H9 (cell line): ENCODE measurements around the gene FUS. TPM values are rescaled to one million over a fixed set of nuclear protein-coding genes. Genes with fewer than 3 reads are reported as not detected.

ENCODE experiments used
- DNase-seq: peaks from one replicate; pipeline ENCODE4 v3.0.0-alpha.2; 2017
- H2AFZ ChIP-seq: one replicate; pipeline ENCODE4 v1.6.1; 2013; ENCODE audit warnings: mild to moderate bottlenecking, low read length, control low read depth, moderate library complexity
- H2AK5ac ChIP-seq: 2 replicates; pipeline ENCODE4 v1.6.1; 2013; ENCODE audit warnings: low read length, control low read depth, mixed read lengths; ENCODE audit not compliant: insufficient read length
- H2BK120ac ChIP-seq: one replicate; pipeline ENCODE4 v1.6.1; 2013; ENCODE audit warnings: low read depth, mild to moderate bottlenecking, low read length, control low read depth, inconsistent platforms; ENCODE audit not compliant: poor library complexity, severe bottlenecking
- H2BK12ac ChIP-seq: 2 replicates; pipeline ENCODE4 v1.6.1; 2013; ENCODE audit warnings: low read length, control low read depth, mixed read lengths, low read depth; ENCODE audit not compliant: insufficient read length
- H2BK15ac ChIP-seq: 2 replicates; pipeline ENCODE4 v1.6.1; 2013; ENCODE audit warnings: low read depth, low read length, control low read depth
- H2BK20ac ChIP-seq: one replicate; pipeline ENCODE4 v1.6.1; 2013; ENCODE audit warnings: low read depth, mild to moderate bottlenecking, low read length, control low read depth, inconsistent platforms; ENCODE audit not compliant: poor library complexity, severe bottlenecking
- H2BK5ac ChIP-seq: 2 replicates; pipeline ENCODE4 v1.6.1; 2013; ENCODE audit warnings: low read length, control low read depth, mixed read lengths; ENCODE audit not compliant: insufficient read length
- H3K14ac ChIP-seq: 2 replicates; pipeline ENCODE4 v1.6.1; 2013; ENCODE audit warnings: low read length, control low read depth; ENCODE audit not compliant: insufficient read depth
- H3K18ac ChIP-seq: 2 replicates; pipeline ENCODE4 v1.6.1; 2013; ENCODE audit warnings: low read depth, mild to moderate bottlenecking, mixed read lengths, low read length, control low read depth; ENCODE audit not compliant: insufficient read length
- H3K23ac ChIP-seq: 2 replicates; pipeline ENCODE4 v1.6.1; 2013; ENCODE audit warnings: low read length, control low read depth, mixed read lengths, low read depth; ENCODE audit not compliant: insufficient read length
- H3K23me2 ChIP-seq: 2 replicates; pipeline ENCODE4 v1.6.1; 2013; ENCODE audit warnings: low read depth, mild to moderate bottlenecking, mixed read lengths, low read length, control low read depth; ENCODE audit not compliant: insufficient read length, poor library complexity, severe bottlenecking
- H3K27ac ChIP-seq: 2 replicates; pipeline ENCODE4 v1.5.1; 2013; ENCODE audit warnings: low read length, control low read depth, mixed read lengths, low read depth; ENCODE audit not compliant: insufficient read length
- H3K27me3 ChIP-seq: 2 replicates; pipeline ENCODE4 v1.6.1; 2013; ENCODE audit warnings: low read length, control low read depth, inconsistent platforms; ENCODE audit not compliant: insufficient read depth
- H3K4ac ChIP-seq: 2 replicates; pipeline ENCODE4 v1.6.1; 2013; ENCODE audit warnings: low read depth, mild to moderate bottlenecking, control low read depth, inconsistent platforms, low read length, moderate library complexity
- H3K4me1 ChIP-seq: 2 replicates; pipeline ENCODE4 v1.6.1; 2013; ENCODE audit warnings: low read length, control low read depth, inconsistent platforms; ENCODE audit not compliant: insufficient read depth
- H3K4me2 ChIP-seq: 2 replicates; pipeline ENCODE4 v1.6.1; 2013; ENCODE audit warnings: low read length, control low read depth, mixed read lengths; ENCODE audit not compliant: insufficient read length, insufficient read depth
- H3K56ac ChIP-seq: 2 replicates; pipeline ENCODE4 v1.6.1; 2013; ENCODE audit warnings: low read depth, mild to moderate bottlenecking, mixed read lengths, low read length, control low read depth; ENCODE audit not compliant: insufficient read length
- H3K79me1 ChIP-seq: 2 replicates; pipeline ENCODE4 v1.6.1; 2013; ENCODE audit warnings: low read depth, mild to moderate bottlenecking, moderate library complexity, low read length, control low read depth, inconsistent platforms; ENCODE audit not compliant: insufficient read depth, poor library complexity, severe bottlenecking
- H3K79me2 ChIP-seq: 2 replicates; pipeline ENCODE4 v1.6.1; 2013; ENCODE audit warnings: low read length, control low read depth, inconsistent platforms; ENCODE audit not compliant: insufficient read depth
- H3K9ac ChIP-seq: 2 replicates; pipeline ENCODE4 v1.6.1; 2013; ENCODE audit warnings: low read length, control low read depth, mixed read lengths; ENCODE audit not compliant: insufficient read length; ENCODE audit errors: extremely low read depth
- H3K9me3 ChIP-seq: one replicate; pipeline ENCODE4 v1.6.1; 2013; ENCODE audit warnings: low read depth, low read length, inconsistent platforms; ENCODE audit not compliant: control insufficient read depth
- H3T11ph ChIP-seq: one replicate; pipeline ENCODE4 v1.6.1; 2013; ENCODE audit warnings: mild to moderate bottlenecking, low read length, control low read depth, inconsistent platforms
- H4K20me1 ChIP-seq: one replicate; pipeline ENCODE4 v1.6.1; 2013; ENCODE audit not compliant: control insufficient read depth, insufficient read length, insufficient read depth
- H4K5ac ChIP-seq: 2 replicates; pipeline ENCODE4 v1.6.1; 2013; ENCODE audit warnings: low read depth, mild to moderate bottlenecking, mixed read lengths, low read length, control low read depth; ENCODE audit not compliant: insufficient read length
- H4K8ac ChIP-seq: replicated peaks from 2 replicates; pipeline ENCODE4 v1.6.1; 2013; ENCODE audit warnings: low read length, control low read depth, mixed read lengths, low read depth; ENCODE audit not compliant: insufficient read length
- H4K91ac ChIP-seq: 2 replicates; pipeline ENCODE4 v1.6.1; 2013; ENCODE audit warnings: low read depth, mild to moderate bottlenecking, moderate library complexity, mixed read lengths, low read length, control low read depth; ENCODE audit not compliant: insufficient read length
- H3K27ac Mint-ChIP-seq, 3 experiments: 2 replicates in 2 of 3; 3 replicates in 1 of 3; pipeline ENCODE4 v1.8.0; 2020 to 2021; ENCODE audit warnings: mixed read lengths in 3 of 3, mild to moderate bottlenecking in 1 of 3, moderate library complexity in 1 of 3
- H3K27me3 Mint-ChIP-seq: 2 replicates; pipeline ENCODE4 v1.8.0; 2021; ENCODE audit warnings: low read depth, mild to moderate bottlenecking, moderate library complexity, mixed read lengths
- H3K36me3 Mint-ChIP-seq, 3 experiments: 2 replicates in 2 of 3; 3 replicates in 1 of 3; pipeline ENCODE4 v1.8.0; 2020 to 2021; ENCODE audit warnings: low read depth in 3 of 3, mixed read lengths in 3 of 3; ENCODE audit not compliant: insufficient read depth in 1 of 3
- H3K4me1 Mint-ChIP-seq, 2 experiments: 2 replicates each; pipeline ENCODE4 v1.8.0; 2020; ENCODE audit warnings: mixed read lengths in 2 of 2
- H3K4me3 Mint-ChIP-seq, 2 experiments: 2 replicates in 1 of 2; 3 replicates in 1 of 2; pipeline ENCODE4 v1.8.0; 2020 to 2021; ENCODE audit warnings: mild to moderate bottlenecking in 2 of 2, mixed read lengths in 2 of 2, moderate library complexity in 1 of 2
- H3K9me3 Mint-ChIP-seq, 2 experiments: 2 replicates in 1 of 2; 3 replicates in 1 of 2; pipeline ENCODE4 v1.8.0; 2020; ENCODE audit warnings: mild to moderate bottlenecking in 2 of 2, mixed read lengths in 2 of 2, moderate library complexity in 1 of 2
- CTCF ChIP-seq: fragments of 200-600 bp; sonication (generic); conservative IDR thresholded peaks from 3 replicates; pipeline ENCODE4 v1.8.0; 2021; ENCODE audit warnings: antibody characterized with exemption, mild to moderate bottlenecking
- WGBS: extraction: QIAGEN DNeasy Blood & Tissue Kit; methylation state at CpG from one replicate; pipeline ENCODE4 v1.1.7; 2013; ENCODE audit warnings: missing lambda C conversion rate, low lambda C conversion rate, mixed read lengths; ENCODE audit not compliant: insufficient read length; ENCODE audit errors: extremely low coverage; 5-methylcytosine and 5-hydroxymethylcytosine counted together
- total RNA-seq: library from RNA; stranded (reverse); gene quantifications from 2 replicates; pipeline ENCODE4 v1.2.1, GENCODE V29; 2021

Gene FUS
- total RNA-seq, 1 experiment from 2014 or later = 1,034 TPM

- Histone ChIP-seq H4K5ac (no peak overlapping the region), H4K91ac (no peak overlapping the region), H3K27ac (no peak overlapping the region), H3K4ac (no peak overlapping the region), H3K79me2 (no peaks in the 10 kb centered on the region), H2BK5ac (no peak overlapping the region), H2BK20ac (no peak overlapping the region), H3K14ac (no peak overlapping the region), H3T11ph (no peak overlapping the region), H2AFZ (no peak overlapping the region), H3K56ac (no peak overlapping the region), H4K8ac (no peak overlapping the region), H3K4me1 (no peaks in the 10 kb centered on the region), H2BK12ac (no peak overlapping the region), H3K23ac (no peak overlapping the region), H3K9ac (no peak overlapping the region), H2AK5ac (no peak overlapping the region), H2BK15ac (no peak overlapping the region), H4K20me1 (no peaks in the 10 kb centered on the region), H3K4me2 (no peak overlapping the region), H3K79me1 (no peaks in the 10 kb centered on the region), H3K18ac (no peak overlapping the region), H3K23me2 (peaks cover 24% of the 10 kb centered on the region), H3K9me3 (no peaks in the 10 kb centered on the region), H2BK120ac (no peak overlapping the region), H3K27me3 (peaks cover 15% of the 10 kb centered on the region; the same call in 1 of the 2 replicates)
- H3K4me3 Mint-ChIP-seq = no peak overlapping the region
- no peaks in the 10 kb centered on the region for H3K9me3 Mint-ChIP-seq
- no CpG with 5 or more reads among the region's 15 CpGs for WGBS
- H3K36me3 Mint-ChIP-seq = no peaks in the 10 kb centered on the region
- H3K4me1 Mint-ChIP-seq = peaks cover 13 to 14% of the 10 kb centered on the region in 2 experiments
- no peak for TF ChIP-seq CTCF
- no peak for DNase-seq
- no peak overlapping the region for H3K27ac Mint-ChIP-seq
- H3K27me3 Mint-ChIP-seq = peaks cover 54% of the 10 kb centered on the region
Observed at GRCh38 chr16:31219154-31219741, 39.3 kb downstream of the FUS start.
